Subcutaneous adipose tissue (tissue), 4 donors: ENCODE data around the gene MOB1B. TPM values are rescaled to one million over a fixed set of nuclear protein-coding genes. Genes with fewer than 3 reads are reported as not detected.

Source experiments
- total RNA-seq, 4 donors: library from RNA; depleted of rRNA; stranded (reverse); fragments of >200 nt; gene quantifications; one replicate each; pipeline ENCODE4 v1.1.0, GENCODE V29; 2016
- TF ChIP-seq, protein P1 (sequence below): fragments of 450-650 bp; IDR thresholded peaks from one replicate; pipeline ENCODE4 v1.5.1; 2016; ENCODE audit warnings: low read depth, mild to moderate bottlenecking, control low read depth, antibody characterized with exemption, moderate library complexity

The MOB1B gene
- total RNA-seq, 4 donors from 2014 or later: 10.9 to 23.6 (median 18.8) TPM

- TF ChIP-seq, protein P1, sequence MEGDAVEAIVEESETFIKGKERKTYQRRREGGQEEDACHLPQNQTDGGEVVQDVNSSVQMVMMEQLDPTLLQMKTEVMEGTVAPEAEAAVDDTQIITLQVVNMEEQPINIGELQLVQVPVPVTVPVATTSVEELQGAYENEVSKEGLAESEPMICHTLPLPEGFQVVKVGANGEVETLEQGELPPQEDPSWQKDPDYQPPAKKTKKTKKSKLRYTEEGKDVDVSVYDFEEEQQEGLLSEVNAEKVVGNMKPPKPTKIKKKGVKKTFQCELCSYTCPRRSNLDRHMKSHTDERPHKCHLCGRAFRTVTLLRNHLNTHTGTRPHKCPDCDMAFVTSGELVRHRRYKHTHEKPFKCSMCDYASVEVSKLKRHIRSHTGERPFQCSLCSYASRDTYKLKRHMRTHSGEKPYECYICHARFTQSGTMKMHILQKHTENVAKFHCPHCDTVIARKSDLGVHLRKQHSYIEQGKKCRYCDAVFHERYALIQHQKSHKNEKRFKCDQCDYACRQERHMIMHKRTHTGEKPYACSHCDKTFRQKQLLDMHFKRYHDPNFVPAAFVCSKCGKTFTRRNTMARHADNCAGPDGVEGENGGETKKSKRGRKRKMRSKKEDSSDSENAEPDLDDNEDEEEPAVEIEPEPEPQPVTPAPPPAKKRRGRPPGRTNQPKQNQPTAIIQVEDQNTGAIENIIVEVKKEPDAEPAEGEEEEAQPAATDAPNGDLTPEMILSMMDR: no peak
Observed at GRCh38 chr4:71004281-71004851, 102.2 kb downstream of the MOB1B start.

DNA sequence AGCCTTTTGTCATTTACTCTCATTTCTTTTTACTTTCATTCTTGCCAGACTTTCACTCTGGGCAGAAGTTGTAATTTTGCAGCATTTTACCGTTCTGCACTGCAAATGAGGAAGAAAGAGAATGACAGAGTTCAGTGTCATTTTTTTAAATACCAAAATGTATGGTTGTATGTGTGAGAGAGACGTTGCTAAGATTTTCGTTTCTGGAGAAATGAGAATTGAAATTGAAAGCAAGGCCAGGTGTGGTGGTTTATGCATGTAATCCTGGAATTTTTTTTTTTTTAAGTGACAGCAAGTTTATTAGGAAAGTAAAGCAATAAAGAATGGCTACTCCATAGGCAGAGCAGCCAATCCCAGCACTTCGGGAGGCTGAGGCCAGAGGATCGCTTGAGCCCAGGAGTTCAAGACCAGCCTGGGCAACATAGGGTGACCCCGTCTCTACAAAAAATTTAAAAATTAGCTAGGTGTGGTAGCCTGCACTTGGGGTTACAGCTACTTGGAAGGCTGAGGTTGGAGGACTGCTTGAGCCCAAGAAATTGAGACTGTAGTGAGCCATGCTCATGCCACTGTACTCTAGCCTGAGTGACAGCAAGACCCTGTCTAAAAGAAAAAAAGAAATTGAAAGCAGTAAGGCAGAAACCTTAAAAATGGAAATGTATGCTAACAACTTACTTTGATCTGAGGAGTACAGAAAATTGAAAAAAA, 104.2 kb downstream of the MOB1B start:
- TF ChIP-seq, protein P1: no peak

DNA sequence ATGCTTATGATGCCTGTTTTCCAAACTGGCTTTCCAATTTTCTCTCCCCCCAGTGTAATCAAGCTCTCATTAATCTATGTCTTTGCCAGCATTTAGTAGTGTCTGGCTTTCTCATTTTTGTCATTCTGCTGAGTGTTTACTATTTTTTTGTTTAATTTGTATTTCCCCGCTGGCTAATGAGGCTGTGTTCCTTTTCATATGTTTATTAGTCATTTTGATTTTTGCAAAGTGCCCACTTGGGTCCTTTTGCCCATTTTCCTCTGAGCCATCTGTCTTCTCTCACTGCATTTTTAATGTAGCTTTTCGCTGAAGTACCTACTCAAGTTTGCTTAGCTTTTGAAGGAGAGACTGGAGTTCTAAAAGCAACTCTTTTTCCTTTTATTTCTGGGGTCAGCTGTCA, 106.0 kb downstream of the MOB1B start:
- TF ChIP-seq, protein P1: no peak

DNA sequence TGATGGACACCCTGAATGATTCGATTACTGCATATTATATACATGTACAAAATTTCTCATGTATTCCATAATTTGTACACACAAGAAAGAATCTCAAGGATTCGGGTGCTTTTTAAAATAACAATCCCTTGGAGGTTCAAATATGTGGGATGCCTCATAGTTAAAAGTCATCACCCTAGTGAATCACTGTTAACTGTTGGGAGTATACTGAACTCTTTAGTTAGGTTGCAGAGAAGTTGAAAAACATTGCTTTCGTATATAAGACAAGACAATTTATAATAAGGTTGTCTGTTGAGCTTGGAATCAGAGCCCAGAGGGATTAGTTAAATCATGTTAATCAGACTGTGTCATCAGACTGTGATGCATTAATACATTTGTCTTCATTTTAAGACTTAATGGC, 106.9 kb downstream of the MOB1B start:
- TF ChIP-seq, protein P1: no peak

DNA sequence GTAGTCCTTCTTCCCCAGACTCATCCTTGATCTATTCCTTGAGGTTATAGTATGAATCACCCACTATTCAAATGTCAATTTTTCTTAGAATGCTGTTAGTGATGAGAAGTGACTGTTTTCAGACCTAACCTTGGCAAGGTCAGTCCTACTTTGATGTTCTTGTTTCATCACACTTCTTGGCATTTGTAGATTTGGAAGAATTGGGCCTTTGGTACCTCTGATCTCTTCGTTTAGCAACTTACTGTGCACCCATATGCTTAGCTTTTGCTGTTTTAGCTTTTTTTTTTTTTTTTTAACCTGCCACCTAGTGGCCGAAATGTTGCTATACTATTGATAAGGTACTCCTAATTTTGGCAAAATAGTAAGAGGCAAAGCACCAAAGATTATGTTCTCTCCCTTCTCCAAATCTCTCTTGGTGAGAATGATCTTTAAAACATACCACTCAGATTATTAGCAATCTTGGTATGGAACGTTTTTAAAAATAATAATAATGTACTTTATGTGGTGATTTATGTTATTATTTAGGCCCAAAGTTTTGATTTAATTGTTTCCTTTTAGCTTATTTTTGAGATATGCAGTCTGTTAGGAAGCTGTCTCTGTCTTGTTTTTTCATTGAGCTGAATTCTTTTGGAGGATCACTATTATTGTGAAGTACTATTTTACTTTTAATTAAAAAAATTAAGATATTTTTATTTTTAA, 107.9 kb downstream of the MOB1B start:
- TF ChIP-seq, protein P1: no peak

GRCh38 chr4:71011451-71011850, 109.3 kb downstream of the MOB1B start:
- TF ChIP-seq, protein P1: no peak

DNA sequence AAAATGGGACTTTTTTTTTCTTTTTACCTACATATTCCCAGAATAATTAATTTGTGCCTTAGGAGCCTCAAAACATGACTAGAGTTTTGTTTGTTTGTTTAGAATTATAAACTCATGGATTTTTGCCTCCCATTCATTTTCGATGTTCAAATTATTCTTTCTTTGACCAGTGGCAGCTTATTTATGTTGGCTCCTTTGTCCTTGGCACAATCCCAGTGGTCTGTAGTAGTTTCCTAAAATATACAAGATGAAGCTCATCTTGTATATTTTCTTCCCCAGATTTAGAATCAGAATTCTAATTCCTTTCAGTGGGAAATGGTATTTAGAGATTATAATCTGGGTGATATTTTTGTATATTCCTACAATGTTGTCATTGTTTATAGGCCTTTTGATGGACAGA, 118.4 kb downstream of the MOB1B start:
- TF ChIP-seq, protein P1: no peak
